Neuronal stem cell (in vitro differentiated cells): Measurements from ENCODE around the gene EHMT1.

Source experiments
- DNase-seq: peaks from one replicate; pipeline ENCODE4 v3.0.0-alpha.2; 2013; ENCODE audit warnings: low spot score
- H2AFZ ChIP-seq: one replicate; pipeline ENCODE4 v1.6.1; 2013; ENCODE audit warnings: mild to moderate bottlenecking, low read length, inconsistent platforms
- H2AK5ac ChIP-seq: 2 replicates; pipeline ENCODE4 v1.6.1; 2013; ENCODE audit warnings: low read depth, mild to moderate bottlenecking, inconsistent platforms, low read length, moderate library complexity, mixed read lengths
- H2BK120ac ChIP-seq: 2 replicates; pipeline ENCODE4 v1.6.1; 2013; ENCODE audit warnings: low read depth, mild to moderate bottlenecking, inconsistent platforms, low read length, moderate library complexity, mixed read lengths
- H2BK12ac ChIP-seq: one replicate; pipeline ENCODE4 v1.6.1; 2013; ENCODE audit warnings: low read length, inconsistent platforms
- H2BK15ac ChIP-seq: 2 replicates; pipeline ENCODE4 v1.6.1; 2013; ENCODE audit warnings: mild to moderate bottlenecking, low read length, inconsistent platforms, mixed read lengths
- H2BK5ac ChIP-seq: one replicate; pipeline ENCODE4 v1.6.1; 2013; ENCODE audit warnings: inconsistent platforms, mild to moderate bottlenecking, low read length, moderate library complexity
- H3K14ac ChIP-seq: one replicate; pipeline ENCODE4 v1.6.1; 2013; ENCODE audit warnings: low read length, inconsistent platforms
- H3K18ac ChIP-seq: 2 replicates; pipeline ENCODE4 v1.6.1; 2013; ENCODE audit warnings: low read length, inconsistent platforms
- H3K23ac ChIP-seq: 2 replicates; pipeline ENCODE4 v1.6.1; 2013; ENCODE audit warnings: low read depth, mild to moderate bottlenecking, mixed read lengths, low read length, inconsistent platforms; ENCODE audit not compliant: poor library complexity
- H3K27ac ChIP-seq: replicated peaks from 3 replicates; pipeline ENCODE4 v1.5.1; 2013; ENCODE audit warnings: low read length, inconsistent platforms
- H3K27me3 ChIP-seq, 3 experiments: 2 replicates each; pipeline ENCODE4 v1.6.1; 2013; ENCODE audit warnings: low read length in 3 of 3, mild to moderate bottlenecking in 2 of 3, inconsistent platforms in 1 of 3, low read depth in 1 of 3, mixed read lengths in 1 of 3, moderate library complexity in 1 of 3; ENCODE audit not compliant: control insufficient read depth in 3 of 3, insufficient read depth in 3 of 3
- H3K36me3 ChIP-seq, 2 donors: replicated peaks in 1 of 2; 2 replicates each; pipeline ENCODE4 v1.6.1; 2013; ENCODE audit warnings: low read length in 2 of 2; ENCODE audit not compliant: control insufficient read depth in 2 of 2, insufficient read depth in 2 of 2
- H3K4ac ChIP-seq: 2 replicates; pipeline ENCODE4 v1.6.1; 2013; ENCODE audit warnings: inconsistent platforms, mild to moderate bottlenecking, low read length, moderate library complexity
- H3K4me1 ChIP-seq, 2 donors: 1 replicate in 1 of 2; 2 replicates in 1 of 2; pipeline ENCODE4 v1.6.1; 2013; ENCODE audit warnings: low read length in 2 of 2, low read depth in 1 of 2; ENCODE audit not compliant: control insufficient read depth in 2 of 2, insufficient read depth in 1 of 2
- H3K4me2 ChIP-seq: one replicate; pipeline ENCODE4 v1.6.1; 2013; ENCODE audit warnings: mild to moderate bottlenecking, low read length, inconsistent platforms; ENCODE audit not compliant: insufficient read depth, poor library complexity, severe bottlenecking
- H3K4me3 ChIP-seq, 2 donors: 2 replicates each; pipeline ENCODE4 v1.5.1; 2013; ENCODE audit warnings: low read length in 2 of 2, mild to moderate bottlenecking in 2 of 2, inconsistent platforms in 1 of 2, moderate library complexity in 1 of 2
- H3K79me1 ChIP-seq: one replicate; pipeline ENCODE4 v1.6.1; 2013; ENCODE audit warnings: low read depth, mild to moderate bottlenecking, inconsistent platforms, low read length, moderate library complexity
- H3K9ac ChIP-seq: one replicate; pipeline ENCODE4 v1.6.1; 2013; ENCODE audit warnings: mild to moderate bottlenecking, low read depth, low read length, inconsistent platforms; ENCODE audit not compliant: poor library complexity
- H3K9me3 ChIP-seq, 2 donors: replicated peaks in 1 of 2; 2 replicates each; pipeline versions ENCODE3 to v1.6.1; 2013; ENCODE audit warnings: low read length in 2 of 2, mild to moderate bottlenecking in 2 of 2, inconsistent platforms in 1 of 2, low read depth in 1 of 2, mixed read lengths in 1 of 2, moderate library complexity in 1 of 2; ENCODE audit not compliant: control insufficient read depth in 2 of 2, insufficient read depth in 1 of 2
- H4K8ac ChIP-seq: one replicate; pipeline ENCODE4 v1.6.1; 2013; ENCODE audit warnings: low read depth, mild to moderate bottlenecking, inconsistent platforms, low read length, moderate library complexity
- H4K91ac ChIP-seq: one replicate; pipeline ENCODE4 v1.6.1; 2013; ENCODE audit warnings: low read length, low read depth, mild to moderate bottlenecking, inconsistent platforms; ENCODE audit not compliant: poor library complexity
- WGBS, 2 donors: extraction: QIAGEN DNeasy Blood & Tissue Kit; methylation state at CpG; one replicate each; pipeline ENCODE4 v1.1.7; 2013; ENCODE audit warnings: missing lambda C conversion rate in 2 of 2, mixed read lengths in 1 of 2; ENCODE audit not compliant: insufficient read length in 2 of 2, insufficient replicate concordance in 1 of 2; ENCODE audit errors: extremely low coverage in 2 of 2; 5-methylcytosine and 5-hydroxymethylcytosine counted together

Gene EHMT1

GRCh38 chr9:137756045-137756744, 137.4 kb downstream of the EHMT1 start:
- peaks cover 0 to 7% of the 10 kb centered on the region in 2 donors for H3K4me1 ChIP-seq
- H3K9me3 ChIP-seq: peaks cover 8 to 15% of the 10 kb centered on the region in 2 donors
- H2BK15ac ChIP-seq: no peak overlapping the region
- H4K91ac ChIP-seq: no peak overlapping the region
- no peak overlapping the region for H2BK120ac ChIP-seq
- no peak overlapping the region for H3K4me3 ChIP-seq
- no CpG with 5 or more reads among the region's 13 CpGs for WGBS, 2 donors
- H2BK5ac ChIP-seq: no peak overlapping the region
- H2AK5ac ChIP-seq: no peak overlapping the region
- DNase-seq: no peak
- H3K27ac ChIP-seq: no peak overlapping the region
- no peak overlapping the region for H3K4me2 ChIP-seq
- H4K8ac ChIP-seq: no peak overlapping the region
- H2BK12ac ChIP-seq: no peak overlapping the region
- H3K9ac ChIP-seq: no peak overlapping the region
- peaks cover 13% of the 10 kb centered on the region for H3K79me1 ChIP-seq
- no peak overlapping the region for H3K23ac ChIP-seq
- H3K14ac ChIP-seq: no peak overlapping the region
- no peak overlapping the region for H2AFZ ChIP-seq
- H3K4ac ChIP-seq: no peak overlapping the region
- H3K18ac ChIP-seq: no peak overlapping the region
- H3K27me3 ChIP-seq: no peaks in the 10 kb centered on the region
- peaks cover 43 to 97% of the 10 kb centered on the region in 2 donors for H3K36me3 ChIP-seq

DNA sequence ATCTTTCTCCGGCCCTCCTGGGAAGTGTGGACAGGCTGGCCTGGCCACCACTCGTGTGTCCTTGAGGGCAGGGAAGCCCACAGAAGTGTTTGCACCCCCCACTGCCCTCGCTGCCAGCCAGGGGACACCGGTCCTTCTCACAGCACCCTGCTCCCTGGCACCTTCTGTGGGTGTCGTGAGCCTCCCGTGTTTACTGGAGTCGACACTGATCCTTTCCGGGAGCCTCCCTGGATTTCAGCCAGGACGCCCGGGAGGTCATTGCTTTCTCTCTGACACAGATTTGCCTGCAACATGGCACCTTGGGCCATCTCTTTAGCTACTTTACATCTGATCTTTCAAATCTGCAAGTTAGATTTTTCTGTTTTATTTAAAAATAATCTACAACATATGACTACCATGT, 138.3 kb downstream of the EHMT1 start:
- no peak overlapping the region for H3K4ac ChIP-seq
- H3K4me1 ChIP-seq: peaks cover 0 to 7% of the 10 kb centered on the region in 2 donors
- H4K8ac ChIP-seq: no peak overlapping the region
- no peak overlapping the region for H2BK12ac ChIP-seq
- H3K27ac ChIP-seq: no peak overlapping the region
- peaks cover 38 to 94% of the 10 kb centered on the region in 2 donors for H3K36me3 ChIP-seq
- H2BK120ac ChIP-seq: no peak overlapping the region
- H3K27me3 ChIP-seq: no peaks in the 10 kb centered on the region
- no peak overlapping the region for H3K14ac ChIP-seq
- no peak for DNase-seq
- no peak overlapping the region for H3K18ac ChIP-seq
- H2AFZ ChIP-seq: no peak overlapping the region
- no peak overlapping the region for H3K4me2 ChIP-seq
- peaks cover 8 to 15% of the 10 kb centered on the region in 2 donors for H3K9me3 ChIP-seq
- WGBS, 2 donors: no CpG with 5 or more reads among the region's 10 CpGs
- peaks cover 13% of the 10 kb centered on the region for H3K79me1 ChIP-seq
- H2AK5ac ChIP-seq: no peak overlapping the region
- no peak overlapping the region for H3K4me3 ChIP-seq
- no peak overlapping the region for H3K23ac ChIP-seq
- no peak overlapping the region for H3K9ac ChIP-seq
- no peak overlapping the region for H2BK15ac ChIP-seq
- H4K91ac ChIP-seq: no peak overlapping the region
- H2BK5ac ChIP-seq: no peak overlapping the region

DNA sequence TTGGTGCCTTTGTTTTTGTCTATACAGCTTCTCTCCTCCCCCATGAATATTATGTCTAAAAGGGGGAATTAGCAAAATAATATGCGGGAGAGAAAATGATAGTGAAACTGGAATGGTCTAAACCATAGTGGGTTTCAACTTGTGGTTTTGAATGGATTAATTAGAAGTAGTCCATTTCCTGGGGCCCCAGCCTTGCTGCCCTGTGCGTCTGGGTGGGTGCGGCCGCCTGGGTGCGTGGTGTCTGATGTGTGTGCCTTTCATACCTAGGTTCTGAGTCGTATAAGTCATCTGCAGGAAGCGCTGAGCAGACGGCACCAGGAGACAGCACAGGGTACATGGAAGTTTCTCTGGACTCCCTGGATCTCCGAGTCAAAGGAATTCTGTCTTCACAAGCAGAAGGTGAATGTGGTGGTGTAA, 138.8 kb downstream of the EHMT1 start:
- H3K4ac ChIP-seq: no peak overlapping the region
- H3K27ac ChIP-seq: no peak overlapping the region
- no peak overlapping the region for H3K9ac ChIP-seq
- peaks cover 8 to 15% of the 10 kb centered on the region in 2 donors for H3K9me3 ChIP-seq
- H3K23ac ChIP-seq: no peak overlapping the region
- no peak overlapping the region for H2AFZ ChIP-seq
- peaks cover 13% of the 10 kb centered on the region for H3K79me1 ChIP-seq
- no peak overlapping the region for H2BK120ac ChIP-seq
- no peak overlapping the region for H3K18ac ChIP-seq
- H4K8ac ChIP-seq: no peak overlapping the region
- no peak for DNase-seq
- no peak overlapping the region for H4K91ac ChIP-seq
- H3K14ac ChIP-seq: no peak overlapping the region
- no CpG with 5 or more reads among the region's 9 CpGs for WGBS, 2 donors
- H2BK12ac ChIP-seq: no peak overlapping the region
- H3K27me3 ChIP-seq: no peaks in the 10 kb centered on the region
- H2AK5ac ChIP-seq: no peak overlapping the region
- H2BK5ac ChIP-seq: no peak overlapping the region
- H3K4me3 ChIP-seq: no peak overlapping the region
- no peak overlapping the region for H2BK15ac ChIP-seq
- no peak overlapping the region for H3K4me2 ChIP-seq
- H3K36me3 ChIP-seq: peaks cover 39 to 94% of the 10 kb centered on the region in 2 donors
- peaks cover 0 to 7% of the 10 kb centered on the region in 2 donors for H3K4me1 ChIP-seq

GRCh38 chr9:137758067-137758466, 139.3 kb downstream of the EHMT1 start:
- no peak overlapping the region for H2BK120ac ChIP-seq
- H3K79me1 ChIP-seq: peaks cover 13% of the 10 kb centered on the region
- no peaks in the 10 kb centered on the region for H3K27me3 ChIP-seq
- no peak overlapping the region for H4K8ac ChIP-seq
- no peak overlapping the region for H3K4me2 ChIP-seq
- H2AFZ ChIP-seq: no peak overlapping the region
- peaks cover 8 to 15% of the 10 kb centered on the region in 2 donors for H3K9me3 ChIP-seq
- H3K4me3 ChIP-seq: peak overlapping the region in 1 of 2 donors; percentile 7
- no peak overlapping the region for H4K91ac ChIP-seq
- DNase-seq: no peak
- H3K4ac ChIP-seq: no peak overlapping the region
- WGBS, 2 donors: no CpG with 5 or more reads among the region's 16 CpGs
- no peak overlapping the region for H3K9ac ChIP-seq
- H2BK5ac ChIP-seq: no peak overlapping the region
- H3K23ac ChIP-seq: no peak overlapping the region
- no peak overlapping the region for H2BK12ac ChIP-seq
- no peak overlapping the region for H2AK5ac ChIP-seq
- H3K36me3 ChIP-seq: peaks cover 37 to 94% of the 10 kb centered on the region in 2 donors
- H3K27ac ChIP-seq: no peak overlapping the region
- H2BK15ac ChIP-seq: no peak overlapping the region
- peaks cover 0 to 7% of the 10 kb centered on the region in 2 donors for H3K4me1 ChIP-seq
- H3K14ac ChIP-seq: no peak overlapping the region
- no peak overlapping the region for H3K18ac ChIP-seq
